Measurements from ENCODE around the gene CGRRF1. TPM values are rescaled to one million over a fixed set of nuclear protein-coding genes. Genes with fewer than 3 reads are reported as not detected.

CGRRF1 gene
- total and polyA plus RNA-seq, 2 experiments from 2014 or later = 15.0 to 27.1 TPM

DNA sequence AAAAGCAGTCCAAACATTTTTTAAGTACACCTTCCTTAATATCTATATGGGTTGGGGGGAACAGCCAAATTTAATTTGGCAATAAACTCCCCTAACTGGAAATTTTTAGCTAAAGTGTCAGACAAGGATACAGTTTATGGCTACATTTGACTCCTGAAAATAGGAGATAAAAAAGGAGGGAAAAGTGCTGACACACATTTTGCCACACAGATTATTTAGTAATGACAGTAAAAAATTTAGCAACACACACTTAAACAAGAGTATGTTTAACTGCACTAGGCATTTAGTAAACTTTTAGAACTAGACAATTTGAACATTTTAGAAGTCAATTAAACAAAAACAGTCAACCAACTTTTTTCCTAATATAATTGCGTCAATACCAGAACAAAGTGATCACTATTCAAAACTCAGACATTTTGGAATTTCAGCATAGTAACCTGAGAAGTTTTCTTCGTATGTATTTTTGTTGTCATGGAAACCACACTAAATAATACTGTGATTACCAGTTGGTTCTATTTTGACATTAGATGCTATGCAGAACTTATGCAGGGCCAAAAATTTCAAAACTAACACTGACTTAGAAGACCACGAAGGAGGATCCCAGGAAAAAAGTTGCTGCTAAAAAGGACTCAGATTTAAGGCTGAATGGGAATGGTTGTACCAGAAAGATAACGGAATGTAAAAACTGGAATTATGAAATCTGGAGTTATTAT is 34.4 kb upstream of the CGRRF1 start:
- in situ Hi-C loops (cut with MboI) = no loop called here
- no peaks in the 10 kb centered on the region for H3K27me3 ChIP-seq (replicated peaks; ENCODE audit: insufficient read depth)
- no peaks in the 10 kb centered on the region for H3K4me1 ChIP-seq (ENCODE audit: insufficient read depth)
- peak; percentile 50 for DNase-seq
- H3K9me2 ChIP-seq (ENCODE audit: insufficient read depth) = no peaks in the 10 kb centered on the region
- no peak overlapping the region for H3K4me2 ChIP-seq (ENCODE audit: unreplicated experiment)
- TF ChIP-seq EZH2 (IDR thresholded peaks at IDR 0.05; ENCODE audit: insufficient read depth, poor library complexity, severe bottlenecking) (no peak), EZH2phosphoT487 (IDR thresholded peaks at IDR 0.05; ENCODE audit: insufficient read depth, low read depth) (no peak)
- no peak overlapping the region for H3K4me3 ChIP-seq
- WGBS, 2 experiments (ENCODE audit: low coverage in 1 of 2, low lambda C conversion rate in 2 of 2, missing lambda C conversion rate in 2 of 2) = 59 to 70% methylated on average over 4 of the region's 4 CpGs
- 0 out of 2 replicates have a peak, but pooled peaks cover 5% of the 10 kb centered on the region for H4K20me1 ChIP-seq (ENCODE audit: insufficient read depth)
- H3K36me3 ChIP-seq (ENCODE audit: low read depth) = peaks cover 44% of the 10 kb centered on the region
- no peak overlapping the region for H3K9ac ChIP-seq
- H2AFZ ChIP-seq = no peak overlapping the region
- H3K9me3 ChIP-seq (ENCODE audit: low read depth) = no peaks in the 10 kb centered on the region
- H3K27ac ChIP-seq = no peak overlapping the region
- peaks cover 8% of the 10 kb centered on the region; the same call in 1 of the 2 replicates for H3F3A ChIP-seq (ENCODE audit: insufficient read depth)
- peaks cover 48% of the 10 kb centered on the region; the same call in 1 of the 2 replicates for H3K79me2 ChIP-seq (ENCODE audit: insufficient read depth)

DNA sequence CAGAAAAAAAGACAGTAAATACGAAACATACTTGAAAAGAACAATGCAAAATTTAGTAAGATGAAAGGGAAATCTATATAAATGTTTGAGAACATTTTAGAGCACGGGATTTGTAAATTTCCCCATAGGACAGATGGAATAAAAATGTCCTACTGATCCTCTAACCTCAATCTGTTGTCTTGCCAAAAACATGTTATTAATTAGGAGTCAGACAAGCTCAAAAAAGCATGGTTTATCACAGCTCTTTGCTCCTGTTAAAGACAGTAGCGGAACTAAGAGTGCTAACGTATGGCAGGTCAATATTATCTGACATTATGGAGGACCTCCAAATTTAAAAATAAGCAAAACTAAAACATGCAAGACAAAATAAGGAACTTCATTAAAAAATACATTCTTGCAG is 33.8 kb upstream of the CGRRF1 start:
- H3K36me3 ChIP-seq (ENCODE audit: low read depth) = peaks cover 48% of the 10 kb centered on the region
- H3K27ac ChIP-seq = no peak overlapping the region
- WGBS, 2 experiments (ENCODE audit: low coverage in 1 of 2, low lambda C conversion rate in 2 of 2, missing lambda C conversion rate in 2 of 2) = 64 to 66% methylated on average over 4 of the region's 4 CpGs

GRCh38 chr14:54478636-54479215 is 31.0 kb upstream of the CGRRF1 start:
- H3K9me2 ChIP-seq (ENCODE audit: insufficient read depth) = no peaks in the 10 kb centered on the region
- no peak overlapping the region for H3K4me3 ChIP-seq
- peaks cover 74% of the 10 kb centered on the region for H3K36me3 ChIP-seq (ENCODE audit: low read depth)
- H3K79me2 ChIP-seq (ENCODE audit: insufficient read depth) = peaks cover 81% of the 10 kb centered on the region
- peaks cover 15% of the 10 kb centered on the region; the same call in 1 of the 2 replicates for H3K4me1 ChIP-seq (ENCODE audit: insufficient read depth)
- H3F3A ChIP-seq (ENCODE audit: insufficient read depth) = peaks cover 8% of the 10 kb centered on the region; the same call in 1 of the 2 replicates
- H3K9me3 ChIP-seq (ENCODE audit: low read depth) = no peaks in the 10 kb centered on the region
- no peak overlapping the region for H3K9ac ChIP-seq
- H3K27ac ChIP-seq = no peak overlapping the region
- H3K4me2 ChIP-seq (ENCODE audit: unreplicated experiment) = no peak overlapping the region
- TF ChIP-seq EZH2phosphoT487 (IDR thresholded peaks at IDR 0.05; ENCODE audit: insufficient read depth, low read depth) = no peak
- TF ChIP-seq EZH2 (IDR thresholded peaks at IDR 0.05; ENCODE audit: insufficient read depth, poor library complexity, severe bottlenecking) = no peak
- 0 out of 2 replicates have a peak, but pooled peaks cover 5% of the 10 kb centered on the region for H4K20me1 ChIP-seq (ENCODE audit: insufficient read depth)
- DNase-seq = peak; percentile 8
- WGBS, 2 experiments (ENCODE audit: low coverage in 1 of 2, low lambda C conversion rate in 2 of 2, missing lambda C conversion rate in 2 of 2) = 58 to 60% methylated on average over 3 of the region's 3 CpGs
- in situ Hi-C loops (cut with MboI) = no loop called here
- no peaks in the 10 kb centered on the region for H3K27me3 ChIP-seq (replicated peaks; ENCODE audit: insufficient read depth)
- no peak overlapping the region for H2AFZ ChIP-seq

More for the DNA sequence above, 33.8 kb upstream of the CGRRF1 start:
- DNase-seq = no peak
- Histone ChIP-seq H2AFZ (no peak overlapping the region), H3K9me3 (ENCODE audit: low read depth) (no peaks in the 10 kb centered on the region), H3K4me2 (ENCODE audit: unreplicated experiment) (no peak overlapping the region), H3K27me3 (replicated peaks; ENCODE audit: insufficient read depth) (no peaks in the 10 kb centered on the region), H3F3A (ENCODE audit: insufficient read depth) (peaks cover 8% of the 10 kb centered on the region; the same call in 1 of the 2 replicates), H3K9me2 (ENCODE audit: insufficient read depth) (no peaks in the 10 kb centered on the region), H3K4me1 (ENCODE audit: insufficient read depth) (peaks cover 1% of the 10 kb centered on the region; the same call in 1 of the 2 replicates), H3K4me3 (no peak overlapping the region), H3K9ac (no peak overlapping the region), H3K79me2 (ENCODE audit: insufficient read depth) (peaks cover 53% of the 10 kb centered on the region), H4K20me1 (ENCODE audit: insufficient read depth) (0 out of 2 replicates have a peak, but pooled peaks cover 5% of the 10 kb centered on the region)
- in situ Hi-C loops (cut with MboI) = no loop called here
- no peak for TF ChIP-seq EZH2phosphoT487 (IDR thresholded peaks at IDR 0.05; ENCODE audit: insufficient read depth, low read depth)
- no peak for TF ChIP-seq EZH2 (IDR thresholded peaks at IDR 0.05; ENCODE audit: insufficient read depth, poor library complexity, severe bottlenecking)

DNA sequence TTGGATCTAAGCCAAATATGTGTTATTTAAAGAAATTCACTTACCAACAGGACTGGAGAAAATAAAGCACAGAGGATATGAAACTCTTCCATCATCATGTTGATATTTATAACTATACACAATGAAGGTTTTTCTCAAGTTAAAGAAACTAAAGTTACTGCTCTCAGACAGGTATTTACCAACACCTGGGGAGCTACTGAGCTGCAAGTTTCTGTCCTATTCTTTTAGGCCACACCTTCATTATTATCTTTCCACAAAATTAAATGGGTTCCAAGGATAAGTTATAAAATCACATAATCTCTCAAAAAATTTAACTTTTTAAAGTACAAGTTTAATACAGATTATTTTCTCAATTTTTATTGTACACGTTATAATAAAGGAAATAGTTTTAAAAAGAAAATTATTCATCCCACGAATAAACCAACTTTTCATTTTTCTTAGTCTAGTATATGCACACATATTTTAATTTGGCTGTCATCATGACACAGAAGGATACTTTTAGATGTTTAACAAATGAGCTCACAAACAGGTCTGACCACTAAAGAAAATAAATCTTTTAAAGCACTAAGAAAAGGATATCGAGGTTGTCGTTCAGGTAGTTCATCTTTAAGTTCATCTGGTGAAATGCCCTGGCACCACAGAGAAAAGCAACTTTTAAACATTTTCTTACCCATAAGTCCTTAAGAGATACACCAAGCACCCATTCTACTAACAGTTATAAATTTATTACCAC is 28.7 kb upstream of the CGRRF1 start:
- H3F3A ChIP-seq (ENCODE audit: insufficient read depth) = peaks cover 8% of the 10 kb centered on the region; the same call in 1 of the 2 replicates
- no peak overlapping the region for H3K9ac ChIP-seq
- H3K9me3 ChIP-seq (ENCODE audit: low read depth) = no peaks in the 10 kb centered on the region
- H3K4me2 ChIP-seq (ENCODE audit: unreplicated experiment) = peak overlapping the region; percentile 2
- 0 out of 2 replicates have a peak, but pooled peaks cover 9% of the 10 kb centered on the region for H4K20me1 ChIP-seq (ENCODE audit: insufficient read depth)
- peaks cover 58% of the 10 kb centered on the region for H3K36me3 ChIP-seq (ENCODE audit: low read depth)
- no peak overlapping the region for H3K4me3 ChIP-seq
- in situ Hi-C loops (cut with MboI) = no loop called here
- no peak overlapping the region for H3K27ac ChIP-seq
- 81 to 89% methylated on average over 4 of the region's 4 CpGs for WGBS, 2 experiments (ENCODE audit: low coverage in 1 of 2, low lambda C conversion rate in 2 of 2, missing lambda C conversion rate in 2 of 2)
- no peak overlapping the region for H2AFZ ChIP-seq
- TF ChIP-seq EZH2 (IDR thresholded peaks at IDR 0.05; ENCODE audit: insufficient read depth, poor library complexity, severe bottlenecking) = no peak
- TF ChIP-seq EZH2phosphoT487 (IDR thresholded peaks at IDR 0.05; ENCODE audit: insufficient read depth, low read depth) = no peak
- peaks cover 94% of the 10 kb centered on the region for H3K79me2 ChIP-seq (ENCODE audit: insufficient read depth)
- H3K4me1 ChIP-seq (ENCODE audit: insufficient read depth) = peaks cover 23% of the 10 kb centered on the region; the same call in 1 of the 2 replicates
- H3K27me3 ChIP-seq (replicated peaks; ENCODE audit: insufficient read depth) = no peaks in the 10 kb centered on the region
- DNase-seq = no peak
- no peaks in the 10 kb centered on the region for H3K9me2 ChIP-seq (ENCODE audit: insufficient read depth)
